ENCODE results near the gene CCDC77. TPM values are rescaled to one million over a fixed set of nuclear protein-coding genes. Genes with fewer than 3 reads are reported as not detected.
"Not testable (repeated sequence)": the region's sequence is repeated elsewhere in the genome, so short reads cannot be mapped to it uniquely, and the experiment has no call there.

CCDC77 gene
- total RNA-seq: 1.2 TPM

- DNase-seq (ENCODE audit: low spot score) (peak; percentile 93), ATAC-seq (peak; percentile 99)
Observed at GRCh38 chr12:401235-402028, at the start of gene CCDC77. TSS of gene CCDC77 (plus strand) at chr12:401644. CDS start at chr12:409384, 7,740 bp downstream.

- no peak for DNase-seq (ENCODE audit: low spot score)
- ATAC-seq: no peak
Observed at GRCh38 chr12:356276-356988, 45.0 kb upstream of the CCDC77 start.

- no peak for DNase-seq (ENCODE audit: low spot score)
- no peak for ATAC-seq
Observed at GRCh38 chr12:359091-359490, 42.4 kb upstream of the CCDC77 start.

- DNase-seq (ENCODE audit: low spot score) (no peak), ATAC-seq (no peak)
Observed at GRCh38 chr12:366820-367219, 34.6 kb upstream of the CCDC77 start.

- ATAC-seq: no peak
- no peak for DNase-seq (ENCODE audit: low spot score)
Observed at GRCh38 chr12:367972-368371, 33.5 kb upstream of the CCDC77 start.

- DNase-seq (ENCODE audit: low spot score); ATAC-seq: not testable (repeated sequence)
Observed at GRCh38 chr12:370739-371485, 30.5 kb upstream of the CCDC77 start.

- ATAC-seq (no peak), DNase-seq (ENCODE audit: low spot score) (no peak)
Observed at GRCh38 chr12:386651-387050, 14.8 kb upstream of the CCDC77 start.

GRCh38 chr12:388012-388411, 13.4 kb upstream of the CCDC77 start:
- ATAC-seq (no peak), DNase-seq (ENCODE audit: low spot score) (no peak)

- ATAC-seq (peak; percentile 24), DNase-seq (ENCODE audit: low spot score) (no peak)
Observed at GRCh38 chr12:388541-389141, 12.8 kb upstream of the CCDC77 start.

- ATAC-seq (peak; percentile 98), DNase-seq (ENCODE audit: low spot score) (peak; percentile 94)
Observed at GRCh38 chr12:389142-390096, 12.0 kb upstream of the CCDC77 start, which contains the start of gene KDM5A. TSS of gene KDM5A (minus strand) at chr12:389320. CDS start at chr12:389091, 229 bp downstream.

- no peak for DNase-seq (ENCODE audit: low spot score)
Observed at GRCh38 chr12:400828-401227, 616 bp upstream of the CCDC77 start.

GRCh38 chr12:402029-402389, 565 bp downstream of the CCDC77 start:
- DNase-seq (ENCODE audit: low spot score): no peak
- no peak for ATAC-seq

More at GRCh38 chr12:400828-401227, 616 bp upstream of the CCDC77 start:
- ATAC-seq: no peak

GRCh38 chr12:414859-415258, 13.4 kb downstream of the CCDC77 start:
- no peak for DNase-seq (ENCODE audit: low spot score)
- ATAC-seq: no peak

GRCh38 chr12:418432-418831, 17.0 kb downstream of the CCDC77 start:
- DNase-seq (ENCODE audit: low spot score): no peak
- no peak for ATAC-seq

GRCh38 chr12:422526-422925, 21.1 kb downstream of the CCDC77 start:
- ATAC-seq (no peak), DNase-seq (ENCODE audit: low spot score) (no peak)

- not testable (repeated sequence) for DNase-seq (ENCODE audit: low spot score); ATAC-seq
Observed at GRCh38 chr12:435737-436136, 34.3 kb downstream of the CCDC77 start.

GRCh38 chr12:442235-442884, 40.9 kb downstream of the CCDC77 start:
- ATAC-seq (peak; percentile 93), DNase-seq (ENCODE audit: low spot score) (peak; percentile 51)

- ATAC-seq (no peak), DNase-seq (ENCODE audit: low spot score) (no peak)
Observed at GRCh38 chr12:447141-447540, 45.7 kb downstream of the CCDC77 start.

GRCh38 chr12:449203-449602, 47.8 kb downstream of the CCDC77 start:
- ATAC-seq (no peak), DNase-seq (ENCODE audit: low spot score) (no peak)
